Measurements from ENCODE around the gene SMIM32. TPM values are rescaled to one million over a fixed set of nuclear protein-coding genes. Genes with fewer than 3 reads are reported as not detected.

Gene SMIM32
- total RNA-seq, 1 donor from 2014 or later, result 0.08 TPM

GRCh38 chr5:136195971-136196820 lies 3.2 kb upstream of the SMIM32 start:
- no peaks in the 10 kb centered on the region for H3K36me3 ChIP-seq (ENCODE audit: control insufficient read depth, insufficient read depth, low read length)
- DNase-seq (ENCODE audit: low read depth), result no peak
- no peak overlapping the region for H3K4me3 ChIP-seq (ENCODE audit: low read depth, low read length)
- no peak for TF ChIP-seq CTCF (IDR thresholded peaks at IDR 0.05; ENCODE audit: insufficient read depth, low read length, poor library complexity, severe bottlenecking)
- peaks cover 41% of the 10 kb centered on the region for H3K27me3 ChIP-seq (ENCODE audit: control insufficient read depth, insufficient read depth, low read length)

GRCh38 chr5:136194576-136194975 lies 1.6 kb upstream of the SMIM32 start:
- DNase-seq (ENCODE audit: low read depth), result no peak
- Histone ChIP-seq H3K4me3 (ENCODE audit: low read depth, low read length) (no peak overlapping the region), H3K27me3 (ENCODE audit: control insufficient read depth, insufficient read depth, low read length) (peaks cover 42% of the 10 kb centered on the region), H3K36me3 (ENCODE audit: control insufficient read depth, insufficient read depth, low read length) (no peaks in the 10 kb centered on the region)
- no peak for TF ChIP-seq CTCF (IDR thresholded peaks at IDR 0.05; ENCODE audit: insufficient read depth, low read length, poor library complexity, severe bottlenecking)

GRCh38 chr5:136193322-136193935 lies 467 bp upstream of the SMIM32 start:
- no peak for TF ChIP-seq CTCF (IDR thresholded peaks at IDR 0.05; ENCODE audit: insufficient read depth, low read length, poor library complexity, severe bottlenecking)
- H3K36me3 ChIP-seq (ENCODE audit: control insufficient read depth, insufficient read depth, low read length), result no peaks in the 10 kb centered on the region
- DNase-seq (ENCODE audit: low read depth), result no peak
- H3K27me3 ChIP-seq (ENCODE audit: control insufficient read depth, insufficient read depth, low read length), result peaks cover 40% of the 10 kb centered on the region
- peak overlapping the region; percentile 35 for H3K4me3 ChIP-seq (ENCODE audit: low read depth, low read length)

- H3K4me3 ChIP-seq (ENCODE audit: low read depth, low read length), result peak overlapping the region; percentile 35
Measured at GRCh38 chr5:136192015-136192525, 892 bp downstream of the SMIM32 start.

GRCh38 chr5:136191304-136192014 lies 1.5 kb downstream of the SMIM32 start:
- H3K4me3 ChIP-seq (ENCODE audit: low read depth, low read length), result peak overlapping the region; percentile 35
- peaks cover 40% of the 10 kb centered on the region for H3K27me3 ChIP-seq (ENCODE audit: control insufficient read depth, insufficient read depth, low read length)
- DNase-seq (ENCODE audit: low read depth), result no peak
- TF ChIP-seq CTCF (IDR thresholded peaks at IDR 0.05; ENCODE audit: insufficient read depth, low read length, poor library complexity, severe bottlenecking), result no peak
- H3K36me3 ChIP-seq (ENCODE audit: control insufficient read depth, insufficient read depth, low read length), result no peaks in the 10 kb centered on the region

More at GRCh38 chr5:136192015-136192525, 892 bp downstream of the SMIM32 start:
- Histone ChIP-seq H3K27me3 (ENCODE audit: control insufficient read depth, insufficient read depth, low read length) (peaks cover 40% of the 10 kb centered on the region), H3K36me3 (ENCODE audit: control insufficient read depth, insufficient read depth, low read length) (no peaks in the 10 kb centered on the region)
- TF ChIP-seq CTCF (IDR thresholded peaks at IDR 0.05; ENCODE audit: insufficient read depth, low read length, poor library complexity, severe bottlenecking), result no peak
- no peak for DNase-seq (ENCODE audit: low read depth)
